Muscle of arm (tissue), 12 donors: ENCODE data around the gene NUDT16L1. TPM values are rescaled to one million over a fixed set of nuclear protein-coding genes. Genes with fewer than 3 reads are reported as not detected.

ENCODE experiments used
- DNase-seq: peaks from one replicate; pipeline ENCODE4 v3.0.0-alpha.2; 2013
- polyA plus RNA-seq, 12 donors: library from polyadenylated mRNA; unstranded; fragments of 120-200 nt; gene quantifications; one replicate each; pipeline ENCODE4 v1.2.1, GENCODE V29; 2013; ENCODE audit not compliant: insufficient read length in 12 of 12

The NUDT16L1 gene
- polyA plus RNA-seq, 12 donors, result 13.6 to 55.0 (median 21.2) TPM; not detected in 1

DNA sequence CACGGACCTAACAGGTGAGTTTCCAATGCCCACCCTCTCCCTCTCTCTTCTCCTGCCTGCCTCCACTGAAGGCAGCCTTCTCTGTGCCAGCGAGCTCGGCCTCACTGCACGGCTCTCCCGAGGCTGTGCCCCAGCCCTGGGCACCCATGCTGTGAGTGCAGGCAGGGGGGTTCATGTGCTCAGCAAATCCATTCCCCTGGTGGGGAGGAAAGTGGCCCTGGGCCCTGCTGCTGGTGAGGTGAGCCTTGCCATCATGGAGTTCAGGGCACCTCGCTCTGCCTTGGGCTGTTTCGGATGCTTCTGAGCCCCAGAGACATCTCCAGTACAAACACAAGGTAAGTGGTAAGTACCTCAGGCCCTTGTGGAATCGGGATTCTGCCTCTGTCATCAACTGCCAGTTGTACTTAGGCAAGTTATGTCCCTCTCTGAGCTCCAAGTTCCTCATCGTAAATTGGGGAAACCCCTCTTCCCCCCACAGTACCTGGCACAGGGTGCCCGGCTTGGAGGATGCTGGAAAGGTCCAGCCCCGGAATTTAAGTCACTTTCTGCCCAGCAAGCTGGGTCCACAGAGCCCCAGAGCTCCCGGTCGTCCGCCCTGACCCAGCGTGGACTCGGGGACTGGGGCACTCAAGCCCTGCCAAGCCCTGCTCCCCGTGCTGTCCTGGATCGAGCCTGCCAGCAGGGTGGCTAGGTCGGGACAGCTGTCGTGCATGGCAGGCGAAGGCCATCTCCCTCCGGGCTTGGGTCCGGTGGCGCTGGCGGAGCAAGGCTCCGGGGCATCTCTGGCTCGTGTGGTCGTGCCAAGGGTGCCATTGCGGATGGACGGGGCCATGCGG is 684 bp upstream of the NUDT16L1 start:
- no peak for DNase-seq

DNA sequence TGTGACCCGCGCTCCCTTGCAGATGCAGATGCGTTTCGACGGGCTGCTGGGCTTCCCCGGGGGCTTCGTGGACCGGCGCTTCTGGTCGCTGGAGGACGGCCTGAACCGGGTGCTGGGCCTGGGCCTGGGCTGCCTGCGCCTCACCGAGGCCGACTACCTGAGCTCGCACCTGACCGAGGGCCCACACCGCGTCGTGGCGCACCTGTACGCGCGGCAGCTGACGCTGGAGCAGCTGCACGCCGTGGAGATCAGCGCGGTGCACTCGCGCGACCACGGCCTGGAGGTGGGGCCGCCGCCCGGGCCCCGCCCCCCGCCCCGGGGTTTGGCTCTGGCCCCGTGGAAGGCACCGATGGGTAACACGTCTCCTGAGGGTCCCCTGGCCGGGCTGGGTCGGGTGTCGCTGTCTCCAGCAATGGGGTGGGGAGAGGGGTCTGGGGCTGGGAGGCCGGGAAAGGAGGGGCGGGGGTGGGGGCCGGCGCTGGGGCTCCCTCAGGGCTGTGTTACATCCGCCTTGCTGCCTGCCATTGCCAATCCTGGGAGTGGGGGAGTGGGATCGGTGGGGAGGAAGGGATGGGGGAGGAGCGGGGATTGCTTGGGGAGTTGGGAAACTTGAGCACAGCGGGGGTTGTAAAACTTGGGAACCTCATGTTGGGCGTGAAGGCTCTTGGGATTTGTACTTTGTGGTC is 737 bp downstream of the NUDT16L1 start:
- DNase-seq, result no peak

DNA sequence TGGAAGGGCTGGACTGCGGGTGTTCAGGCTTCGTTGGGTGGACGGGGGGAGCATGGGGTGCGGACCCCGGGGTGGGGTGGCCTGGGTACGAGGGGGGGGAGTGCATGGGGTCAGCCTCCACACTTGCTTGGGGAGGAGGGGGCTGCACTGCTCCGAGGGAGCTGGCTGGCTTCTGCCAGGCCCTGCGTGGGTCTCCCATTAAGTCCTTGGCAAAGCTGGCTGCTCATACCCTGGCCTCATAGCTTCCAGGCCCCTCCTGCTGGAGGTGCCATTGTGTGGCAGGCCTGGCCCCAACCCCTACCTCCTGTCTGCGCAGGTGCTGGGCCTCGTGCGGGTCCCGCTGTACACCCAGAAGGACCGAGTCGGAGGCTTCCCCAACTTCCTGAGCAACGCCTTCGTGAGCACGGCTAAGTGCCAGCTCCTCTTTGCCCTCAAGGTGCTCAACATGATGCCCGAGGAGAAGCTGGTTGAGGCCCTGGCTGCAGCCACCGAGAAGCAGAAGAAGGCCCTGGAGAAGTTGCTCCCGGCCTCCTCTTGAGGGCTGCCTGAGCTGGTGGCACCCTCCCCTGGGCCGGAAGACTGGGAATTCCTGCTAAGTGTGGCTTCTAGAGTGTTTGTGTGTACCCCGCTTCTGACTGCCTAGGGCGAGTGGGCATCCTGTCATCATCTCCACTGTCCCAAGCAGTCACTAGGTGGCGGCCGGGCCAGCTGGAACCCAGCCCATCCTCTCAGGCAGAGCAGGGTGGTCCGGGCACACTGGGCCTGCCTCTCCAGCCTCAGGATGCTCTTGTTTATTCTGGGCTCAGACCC is 1.5 kb downstream of the NUDT16L1 start:
- DNase-seq, result no peak

DNA sequence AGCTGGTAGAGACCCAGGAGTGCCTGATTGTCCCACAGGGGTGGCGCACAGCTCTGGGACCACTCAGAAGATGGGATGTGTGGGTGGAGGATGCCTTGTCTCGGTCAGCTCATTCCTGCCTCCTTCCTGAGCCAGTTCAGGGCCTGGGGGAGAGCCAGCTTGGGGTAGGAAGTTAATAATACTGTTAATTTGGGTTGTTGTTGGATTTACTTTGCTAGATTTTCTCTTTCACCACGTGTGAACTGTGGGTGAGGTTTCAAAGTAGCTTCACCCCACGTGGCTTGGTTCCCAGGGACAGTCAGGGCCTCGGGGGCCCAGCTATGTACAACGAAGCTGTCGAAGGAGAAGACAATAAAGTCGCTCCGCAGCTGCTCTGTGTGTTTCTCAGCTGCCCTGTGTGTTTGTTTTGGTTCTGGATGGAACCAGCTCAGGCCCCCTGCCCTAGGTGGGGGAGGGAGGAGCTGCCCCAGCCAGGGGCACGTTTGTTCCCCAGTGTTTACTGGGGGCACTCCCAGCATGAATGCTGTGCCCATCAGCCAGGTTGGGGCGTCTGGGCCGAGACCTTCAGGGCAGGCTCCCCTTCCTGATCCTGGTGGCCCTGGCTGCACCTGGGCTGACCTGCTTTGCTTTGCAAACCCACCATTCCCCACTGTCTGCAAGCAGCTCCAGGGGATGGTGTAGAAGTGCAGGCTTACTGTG is 2.3 kb downstream of the NUDT16L1 start:
- no peak for DNase-seq

DNA sequence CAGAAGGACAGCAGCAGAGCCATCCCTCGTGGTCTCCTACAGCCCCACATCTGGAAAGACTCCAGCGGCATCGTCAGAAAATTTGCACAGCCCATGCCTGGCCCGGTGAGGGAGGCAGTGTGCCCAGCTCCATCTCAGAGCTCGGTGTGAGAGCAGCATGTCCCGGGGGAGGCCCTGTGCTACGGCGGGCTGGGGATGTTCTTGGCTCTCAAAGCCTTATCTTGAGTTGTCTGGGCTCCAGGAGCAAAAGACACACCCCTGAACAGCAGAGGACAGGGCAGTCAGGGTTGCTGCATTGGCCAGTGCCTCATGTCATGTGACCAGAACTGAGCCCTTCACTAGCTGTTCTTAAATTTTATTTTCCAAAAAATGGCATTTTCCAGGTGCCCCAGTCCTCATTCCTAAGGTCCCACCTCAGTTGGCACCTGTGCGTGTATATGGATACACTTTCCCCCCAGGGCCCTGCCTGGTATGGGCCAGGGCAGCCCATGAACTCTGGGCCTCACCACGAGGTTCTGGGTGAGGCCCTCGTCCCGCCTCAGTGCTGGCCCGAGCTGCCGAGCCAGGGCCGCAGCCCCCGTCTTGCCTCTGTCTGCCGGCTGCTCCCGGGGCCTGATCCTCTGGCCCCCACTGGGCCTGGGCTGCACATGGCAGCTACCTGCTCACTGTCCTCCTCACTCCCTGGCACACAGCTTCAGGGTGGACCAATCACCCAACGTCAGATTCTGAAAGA is 3.0 kb downstream of the NUDT16L1 start:
- no peak for DNase-seq

DNA sequence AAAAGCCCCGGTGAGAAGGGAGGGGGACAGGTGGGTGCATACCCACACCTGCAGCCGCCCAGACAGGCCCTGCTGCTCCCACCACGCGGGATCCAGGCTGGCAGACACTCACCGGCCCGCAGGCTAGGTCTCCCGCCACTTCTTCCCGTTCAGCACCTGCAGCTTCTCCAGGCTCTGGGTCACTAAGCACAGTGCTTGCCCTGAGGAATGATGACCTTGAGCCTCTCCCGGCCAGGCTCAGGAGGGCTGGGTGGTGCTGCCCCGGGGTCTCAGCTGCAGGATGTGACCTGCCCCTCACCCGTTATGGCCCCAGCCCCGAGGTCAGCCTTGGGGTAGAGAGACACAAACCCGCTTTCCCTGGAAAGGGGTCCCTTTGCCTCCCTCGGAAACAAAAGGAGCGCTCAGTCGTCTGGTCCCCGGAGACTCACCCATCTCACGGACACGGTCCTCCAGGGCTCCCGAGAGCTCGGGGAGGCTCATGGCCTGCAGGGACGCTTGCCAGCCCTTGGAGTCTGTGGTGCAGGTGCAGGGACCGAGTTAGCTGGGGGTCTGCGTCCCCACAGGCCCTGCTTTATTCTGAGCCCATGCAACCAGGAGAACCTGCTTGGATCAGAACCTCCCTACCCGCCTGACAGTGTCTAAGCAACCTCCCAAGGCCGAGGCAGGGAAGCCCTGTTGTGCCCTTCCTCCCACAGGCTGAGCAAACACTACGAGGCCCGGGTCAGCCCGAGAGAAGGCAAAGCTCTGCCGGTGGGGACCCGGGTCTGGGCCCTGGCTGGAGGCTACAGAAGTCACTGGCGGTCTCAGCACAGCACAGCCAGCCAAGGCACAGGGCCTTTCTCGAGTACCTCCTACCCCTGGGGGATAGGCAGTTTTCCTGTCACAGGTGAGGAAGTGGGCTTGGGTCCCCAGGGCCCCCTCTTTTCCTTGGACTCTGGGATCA is 3.8 kb downstream of the NUDT16L1 start:
- DNase-seq, result no peak

DNA sequence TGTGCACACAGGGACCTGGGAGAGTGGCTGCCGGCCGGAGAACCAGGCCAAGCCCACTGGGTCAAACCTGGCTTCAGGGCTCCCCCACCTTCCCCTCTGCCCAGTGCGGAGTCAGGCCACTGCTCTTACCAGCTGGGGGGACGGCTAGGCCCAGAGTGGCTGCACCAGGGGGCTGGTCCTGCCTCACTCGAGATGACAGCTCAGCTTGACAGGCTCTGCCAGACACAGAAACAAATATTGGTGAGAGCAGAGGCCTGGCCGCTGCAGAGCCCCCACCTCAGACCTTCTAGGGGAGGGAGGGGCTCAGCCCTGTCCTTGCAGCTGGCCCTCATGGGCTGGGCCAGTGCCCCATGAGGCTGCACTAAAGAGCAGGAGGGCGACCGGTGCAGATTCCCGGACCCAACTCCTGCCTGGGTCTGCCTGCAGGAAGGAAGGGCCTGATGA is 4.5 kb downstream of the NUDT16L1 start:
- DNase-seq, result no peak

DNA sequence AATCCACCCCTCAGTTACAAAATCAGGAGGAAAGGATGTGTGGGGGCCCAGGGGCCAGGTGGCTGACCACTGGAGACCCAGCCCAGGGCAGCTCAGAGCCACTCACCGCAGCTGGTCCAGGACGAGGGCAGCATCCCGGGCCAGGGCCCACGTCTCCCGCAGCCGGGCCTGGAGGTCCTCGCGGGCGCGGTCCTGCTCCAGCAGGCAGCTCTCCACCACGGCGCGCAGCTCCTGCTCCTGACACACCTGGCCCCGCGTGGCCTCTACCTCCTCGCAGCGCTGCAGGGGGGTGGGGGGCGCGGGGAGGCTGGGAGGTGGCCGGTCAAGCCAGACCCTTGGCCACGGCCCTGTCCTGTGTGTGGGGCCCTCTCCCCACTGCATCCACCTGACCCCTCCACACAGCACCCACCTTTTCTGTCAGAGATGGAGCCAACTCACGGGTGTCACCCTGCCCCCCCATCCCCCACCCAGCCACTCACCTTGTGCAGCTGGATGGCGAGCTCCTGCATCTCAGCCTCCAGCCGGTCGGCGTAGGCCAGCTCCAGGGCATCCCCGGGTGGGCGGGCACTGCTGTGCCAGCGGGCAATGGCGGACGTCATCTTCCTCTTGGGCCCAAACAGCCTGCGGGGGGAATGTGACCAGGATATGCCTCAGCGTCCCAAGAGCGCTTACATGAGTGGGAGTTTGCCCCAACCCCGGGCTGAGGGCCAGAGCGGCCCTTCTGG is 5.1 kb downstream of the NUDT16L1 start:
- DNase-seq, result no peak

DNA sequence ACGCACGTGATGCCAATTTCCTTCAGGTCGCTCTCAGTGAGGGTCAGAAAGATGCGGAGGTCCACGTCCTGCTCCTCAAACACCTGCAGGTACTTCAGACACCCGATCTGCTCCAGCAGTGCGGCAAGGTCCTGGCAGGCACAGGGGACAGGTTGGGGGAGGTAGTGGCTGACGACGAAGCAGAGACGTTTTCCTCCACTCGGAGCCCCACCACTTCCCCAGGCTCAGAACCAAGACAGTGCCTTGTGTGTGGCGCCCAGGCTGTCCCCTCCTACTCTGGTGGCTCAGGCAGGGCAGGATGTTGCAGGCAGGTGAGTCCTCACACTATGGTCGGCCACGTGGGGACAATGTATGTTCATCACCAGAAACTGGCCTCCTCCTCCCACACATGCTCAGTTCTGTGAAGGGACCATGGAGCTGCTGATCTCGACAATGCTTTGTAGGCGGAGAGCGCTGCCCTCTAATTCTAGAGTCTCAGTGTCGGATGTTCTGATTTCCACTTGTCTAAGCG is 5.7 kb downstream of the NUDT16L1 start:
- no peak for DNase-seq

DNA sequence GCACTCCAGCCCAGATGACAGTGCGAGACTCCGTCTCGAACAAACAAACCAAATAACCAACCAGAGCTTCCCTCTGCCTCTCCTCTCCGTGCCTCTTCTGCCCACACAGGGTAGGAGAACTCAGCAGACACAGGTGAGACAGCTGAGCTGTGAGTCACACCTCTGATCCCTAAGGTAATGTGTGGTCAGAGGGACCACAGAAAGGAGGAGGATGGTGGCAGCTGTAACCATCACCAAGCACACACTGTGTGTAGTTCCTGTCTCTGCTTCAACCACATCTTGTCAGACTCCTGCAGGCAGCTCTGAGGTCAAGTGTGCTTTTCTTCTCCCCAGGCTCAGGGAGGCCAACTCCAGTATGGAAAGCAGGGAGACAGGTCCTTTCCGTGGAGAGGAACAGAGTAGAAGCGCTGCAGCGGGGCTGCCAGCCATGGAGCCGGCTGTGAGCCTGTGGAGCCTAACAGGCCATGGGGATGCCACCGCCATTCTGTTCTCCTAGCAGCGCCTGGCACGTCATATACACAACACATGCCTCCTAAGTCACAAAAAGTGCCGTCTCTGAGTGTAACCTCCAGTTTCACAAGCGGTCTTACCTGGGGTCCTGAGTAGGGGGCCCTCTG is 7.1 kb downstream of the NUDT16L1 start:
- no peak for DNase-seq

DNA sequence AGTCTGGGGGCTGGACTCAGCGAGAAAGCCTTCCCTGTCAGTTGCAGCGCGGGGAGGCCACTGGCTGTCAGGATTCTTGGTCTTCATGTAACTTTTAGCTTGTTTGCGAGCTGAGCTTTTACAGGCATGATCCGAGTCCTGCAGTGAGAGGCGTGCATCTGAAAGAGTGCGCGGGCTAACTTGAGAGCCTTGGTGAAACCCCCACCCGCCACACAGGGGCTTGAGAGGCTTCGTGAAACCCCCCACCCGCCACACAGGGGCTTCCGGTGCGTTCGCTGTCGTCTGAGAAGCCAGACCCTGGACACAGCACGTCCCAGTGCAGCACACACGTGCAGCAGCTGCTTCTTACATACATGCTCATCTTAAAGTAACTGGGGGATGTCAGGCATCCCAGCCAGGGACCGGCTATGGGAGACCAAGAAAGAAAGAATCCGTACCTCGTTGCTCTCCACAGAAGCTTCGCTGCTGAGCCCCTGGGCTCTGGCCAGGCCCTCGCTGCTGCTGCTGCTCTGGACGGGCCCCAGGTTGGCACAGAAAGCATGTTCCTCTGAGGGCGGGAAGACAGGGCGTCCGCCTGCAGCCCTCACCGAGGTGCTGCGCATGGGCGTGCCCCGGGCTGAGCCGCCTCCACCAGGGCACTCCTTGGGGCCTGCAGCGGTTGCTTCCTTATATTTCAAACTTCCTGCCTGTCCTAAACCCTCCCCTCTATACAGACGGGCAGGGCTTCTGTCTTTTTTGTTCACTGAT is 7.8 kb downstream of the NUDT16L1 start:
- DNase-seq, result no peak

DNA sequence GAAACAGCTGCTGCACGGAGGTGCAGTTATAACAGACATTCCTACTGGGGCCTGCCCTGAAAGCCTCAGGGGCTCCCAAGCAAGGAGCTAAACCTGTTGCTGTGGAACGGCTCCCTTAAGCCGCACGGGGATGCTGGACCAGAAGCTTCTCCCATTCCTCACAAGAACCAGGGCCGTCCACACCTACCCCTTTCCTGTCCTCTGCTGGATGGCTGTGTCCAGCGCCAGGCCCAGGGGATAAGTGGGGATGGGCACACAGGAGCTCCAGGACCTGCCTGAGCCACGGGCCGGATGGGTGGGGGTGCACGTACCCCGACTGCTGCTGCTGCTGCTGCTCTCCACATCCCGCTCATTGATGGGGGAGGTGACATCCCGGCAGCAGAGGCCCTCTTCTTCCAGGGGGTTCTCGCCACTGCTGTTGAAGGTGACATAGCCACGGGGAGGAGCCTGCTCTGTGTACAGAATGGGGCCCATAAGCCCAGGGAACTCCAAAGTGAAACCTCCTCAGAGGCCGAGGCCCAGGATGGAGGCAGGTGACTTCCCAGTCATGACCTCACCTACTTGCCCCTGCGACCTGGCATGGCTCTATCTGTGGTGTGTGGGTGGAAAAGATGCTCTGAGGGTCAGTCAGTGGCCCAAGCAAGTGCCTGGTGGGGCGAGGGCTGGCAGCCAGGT is 8.6 kb downstream of the NUDT16L1 start:
- DNase-seq, result no peak

DNA sequence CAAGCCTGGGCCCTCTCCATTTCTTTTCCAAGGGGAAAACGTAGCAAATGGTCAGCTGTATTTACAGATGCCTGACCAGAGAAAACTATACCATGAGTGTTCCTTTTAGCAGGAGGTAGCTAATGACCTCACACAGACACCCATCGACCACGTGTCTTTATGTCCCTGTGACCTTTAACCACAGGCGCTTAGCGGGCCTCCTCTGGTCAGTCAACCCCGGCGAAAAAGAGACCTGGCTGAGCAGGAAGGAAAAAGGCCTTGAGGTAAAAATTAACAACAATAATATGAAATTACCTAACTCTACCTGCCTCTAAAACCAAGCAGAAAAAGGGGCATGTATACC is 9.1 kb downstream of the NUDT16L1 start:
- DNase-seq, result no peak

DNA sequence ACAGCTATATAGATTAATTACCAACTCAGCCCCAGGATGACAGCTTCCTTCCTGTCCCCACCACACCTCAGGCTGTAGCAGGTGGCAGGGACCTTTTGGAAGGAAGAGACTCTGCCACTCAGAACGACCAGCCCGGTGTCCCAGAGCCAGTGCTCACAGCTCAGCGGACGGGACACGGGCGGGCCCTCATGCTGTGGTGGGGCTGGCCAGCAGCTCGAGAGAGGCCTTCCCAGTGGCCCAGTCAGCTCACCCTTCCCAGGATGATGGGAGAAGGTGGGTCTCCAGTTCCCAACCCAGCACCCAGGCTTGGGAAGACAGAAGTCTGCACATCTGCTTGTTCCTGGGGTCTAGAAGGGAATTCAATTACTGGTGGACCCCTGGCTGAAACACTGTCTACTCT is 10.5 kb downstream of the NUDT16L1 start:
- no peak for DNase-seq

DNA sequence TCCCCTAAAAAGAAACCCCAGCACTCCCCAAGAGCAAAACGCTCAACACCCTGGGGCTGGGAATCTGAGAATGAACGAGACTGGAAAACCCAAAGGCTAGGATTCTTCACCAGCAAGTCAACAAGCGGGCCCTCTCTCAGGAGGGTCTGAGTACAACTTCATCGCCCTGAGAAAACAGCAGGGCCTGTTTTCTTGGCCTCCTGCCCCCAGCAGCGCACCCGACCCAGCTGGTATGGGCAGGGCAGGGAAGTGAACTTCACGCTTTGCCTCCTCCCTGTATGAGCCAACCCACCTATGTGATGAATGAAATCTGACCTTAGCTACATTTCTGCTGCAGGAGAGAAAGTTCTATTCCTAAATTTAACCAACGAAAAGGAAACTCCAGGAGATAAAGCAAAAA is 11.1 kb downstream of the NUDT16L1 start:
- no peak for DNase-seq

DNA sequence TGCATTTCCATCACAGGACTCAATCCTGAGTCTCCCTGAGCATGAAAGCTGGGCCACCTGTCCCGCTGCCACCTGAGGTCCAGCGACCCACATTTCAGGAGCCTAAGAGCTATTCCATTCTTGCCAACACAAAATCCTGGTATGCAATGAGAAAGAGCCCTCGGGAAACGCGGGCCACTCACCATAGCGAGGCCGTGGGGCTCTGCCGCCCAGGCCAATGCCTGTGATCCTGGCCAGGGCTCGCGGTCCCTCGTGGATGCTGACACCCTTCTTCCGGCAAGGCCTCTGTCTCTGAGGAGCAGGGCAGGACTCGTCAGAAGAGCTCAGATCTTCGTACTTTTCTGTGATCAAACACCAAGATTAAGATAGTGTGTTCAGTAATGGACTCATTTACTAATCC is 11.6 kb downstream of the NUDT16L1 start:
- no peak for DNase-seq

DNA sequence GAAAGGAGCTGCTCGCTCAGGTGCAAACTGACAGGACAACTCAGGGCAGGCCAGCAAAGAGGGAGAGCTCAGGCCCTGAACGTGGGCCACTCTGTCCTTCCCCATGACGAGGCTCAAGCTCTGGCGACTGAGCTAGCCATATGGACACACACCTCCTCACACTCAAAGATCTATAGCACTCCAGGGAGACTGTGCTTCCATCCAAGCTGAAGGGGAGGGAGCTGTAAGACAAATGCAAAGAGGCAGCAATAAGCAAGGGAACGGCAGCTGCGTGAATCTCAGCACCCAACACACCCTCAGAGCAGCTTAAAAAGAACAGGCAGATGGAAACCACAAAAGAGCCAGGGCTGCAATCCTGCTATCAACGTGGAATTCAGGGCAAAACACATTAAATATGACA is 13.5 kb downstream of the NUDT16L1 start:
- no peak for DNase-seq
